GM23248 (cell line): ENCODE measurements around the gene VAV2. TPM values are rescaled to one million over a fixed set of nuclear protein-coding genes. Genes with fewer than 3 reads are reported as not detected.

Source experiments
- DNase-seq: peaks from one replicate; pipeline ENCODE4 v3.0.0-alpha.2; 2015
- H2AFZ ChIP-seq: fragments of 200-600 bp; sonication (generic); 2 replicates; pipeline ENCODE4 v1.6.1; 2016; ENCODE audit warnings: antibody characterized with exemption
- H3F3A ChIP-seq: fragments of 200-600 bp; sonication (generic); 2 replicates; pipeline ENCODE4 v1.6.1; 2016; ENCODE audit warnings: mild to moderate bottlenecking, antibody characterized with exemption, mixed run types; ENCODE audit not compliant: insufficient read depth
- H3K27ac ChIP-seq: fragments of 200-600 bp; sonication (generic); 2 replicates; pipeline ENCODE4 v1.5.1; 2016; ENCODE audit warnings: mild to moderate bottlenecking
- H3K27me3 ChIP-seq: fragments of 200-600 bp; sonication (generic); replicated peaks from 2 replicates; pipeline ENCODE4 v1.6.1; 2016; ENCODE audit warnings: mild to moderate bottlenecking; ENCODE audit not compliant: insufficient read depth
- H3K36me3 ChIP-seq: fragments of 200-600 bp; sonication (generic); 2 replicates; pipeline ENCODE4 v1.6.1; 2016; ENCODE audit warnings: low read depth, mild to moderate bottlenecking
- H3K4me1 ChIP-seq: fragments of 200-600 bp; sonication (generic); 2 replicates; pipeline ENCODE4 v1.6.1; 2016; ENCODE audit warnings: mild to moderate bottlenecking; ENCODE audit not compliant: insufficient read depth
- H3K4me2 ChIP-seq: fragments of 200-600 bp; sonication (generic); one replicate; pipeline ENCODE4 v1.6.1; 2016; ENCODE audit warnings: mild to moderate bottlenecking; ENCODE audit not compliant: unreplicated experiment
- H3K4me3 ChIP-seq: fragments of 200-600 bp; sonication (generic); 2 replicates; pipeline ENCODE4 v1.5.1; 2016; ENCODE audit warnings: mild to moderate bottlenecking
- H3K79me2 ChIP-seq: fragments of 200-600 bp; sonication (generic); 2 replicates; pipeline ENCODE4 v1.6.1; 2016; ENCODE audit warnings: mild to moderate bottlenecking; ENCODE audit not compliant: insufficient read depth
- H3K9ac ChIP-seq: fragments of 200-600 bp; sonication (generic); 2 replicates; pipeline ENCODE4 v1.6.1; 2016; ENCODE audit warnings: mild to moderate bottlenecking
- H3K9me2 ChIP-seq: fragments of 200-600 bp; sonication (generic); 2 replicates; pipeline ENCODE4 v1.6.1; 2016; ENCODE audit warnings: mixed run types, mild to moderate bottlenecking, moderate library complexity; ENCODE audit not compliant: insufficient read depth
- H3K9me3 ChIP-seq: fragments of 200-600 bp; sonication (generic); one replicate; pipeline ENCODE4 v1.6.1; 2017; ENCODE audit warnings: low read depth
- H4K20me1 ChIP-seq: fragments of 200-600 bp; sonication (generic); 2 replicates; pipeline ENCODE4 v1.6.0; 2016; ENCODE audit not compliant: insufficient read depth
- EZH2 ChIP-seq: fragments of 200-600 bp; sonication (generic); IDR thresholded peaks from 2 replicates; pipeline ENCODE4 v1.6.1; 2018; ENCODE audit warnings: antibody characterized with exemption, mild to moderate bottlenecking; ENCODE audit not compliant: insufficient read depth, poor library complexity, severe bottlenecking
- EZH2phosphoT487 ChIP-seq: fragments of 200-600 bp; sonication (generic); IDR thresholded peaks from 2 replicates; pipeline ENCODE4 v1.6.1; 2018; ENCODE audit warnings: antibody characterized with exemption, moderate library complexity, mild to moderate bottlenecking, low read depth; ENCODE audit not compliant: insufficient read depth
- WGBS, 2 experiments: methylation state at CpG; one replicate each; pipeline ENCODE4 v1.1.6; 2015 to 2017; ENCODE audit warnings: low lambda C conversion rate in 2 of 2, low coverage in 1 of 2; ENCODE audit errors: missing lambda C conversion rate in 2 of 2; 5-methylcytosine and 5-hydroxymethylcytosine counted together
- in situ Hi-C: fragments of 300-500 bp; cut with MboI; formaldehyde crosslinking; loops from 2 replicates; pipeline ENCODE4 v1.15.0; 2020
- polyA plus RNA-seq: library from polyadenylated mRNA; unstranded; fragments of >200 nt; fragmentation: Nextera tagmentation; extraction: Ambion mirVana; gene quantifications from 2 replicates; pipeline ENCODE4 v1.2.1, GENCODE V29; 2016
- total RNA-seq: library from RNA; depleted of rRNA; stranded (reverse); fragments of >200 nt; shearing (Covaris generic); gene quantifications from 2 replicates; pipeline ENCODE4 v1.2.3, GENCODE V29; 2014

Gene VAV2
- total and polyA plus RNA-seq, 2 experiments from 2014 or later = 6.7 to 9.0 TPM

DNA sequence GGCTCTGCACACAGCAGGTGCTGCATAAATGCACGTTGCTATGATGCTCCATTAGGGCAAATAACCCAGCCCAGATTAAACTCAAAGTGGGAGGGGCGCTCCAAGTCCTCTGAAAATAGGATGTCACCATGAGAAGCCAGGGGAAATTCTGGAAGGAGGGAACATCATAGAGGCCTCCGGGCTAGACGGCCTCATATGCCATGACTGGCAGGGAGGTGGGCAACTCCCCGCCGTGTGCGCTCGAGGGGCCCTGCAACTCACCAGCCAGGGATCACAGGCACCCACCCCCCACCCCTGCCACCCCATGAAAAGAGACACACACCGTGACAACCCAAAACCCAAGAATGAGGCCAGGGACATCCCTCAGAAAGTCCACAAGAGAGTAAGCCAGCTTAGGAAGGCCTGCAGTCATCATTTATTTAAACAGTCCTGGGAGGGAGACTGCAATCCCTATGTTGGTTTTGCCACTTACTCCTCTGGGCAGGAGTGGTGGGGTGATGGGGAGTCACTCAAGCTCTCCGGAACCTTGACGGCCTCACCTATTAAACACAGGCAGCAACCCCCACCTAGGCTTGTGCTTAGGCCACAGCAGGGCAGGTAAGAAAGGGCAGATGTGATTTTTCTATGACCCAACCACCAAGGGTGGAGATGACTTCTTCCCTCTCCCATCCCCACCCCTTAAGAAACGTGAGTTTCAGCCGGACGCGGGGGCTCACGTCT lies 4.0 kb downstream of the VAV2 start:
- in situ Hi-C loops = no loop called here
- Histone ChIP-seq H3F3A (no peaks in the 10 kb centered on the region), H3K4me2 (no peak overlapping the region), H3K36me3 (no peaks in the 10 kb centered on the region), H3K27me3 (no peaks in the 10 kb centered on the region), H3K27ac (no peak overlapping the region), H3K9me3 (no peaks in the 10 kb centered on the region), H2AFZ (no peak overlapping the region), H3K9ac (no peak overlapping the region), H3K79me2 (peaks cover 76% of the 10 kb centered on the region), H3K9me2 (no peaks in the 10 kb centered on the region), H4K20me1 (no peaks in the 10 kb centered on the region; the same call in 1 of the 2 replicates), H3K4me1 (no peaks in the 10 kb centered on the region), H3K4me3 (no peak overlapping the region)
- no peak for DNase-seq
- 90% methylated on average over 16 of the region's 16 CpGs for WGBS, 2 experiments
- TF ChIP-seq EZH2phosphoT487 (no peak), EZH2 (no peak)

DNA sequence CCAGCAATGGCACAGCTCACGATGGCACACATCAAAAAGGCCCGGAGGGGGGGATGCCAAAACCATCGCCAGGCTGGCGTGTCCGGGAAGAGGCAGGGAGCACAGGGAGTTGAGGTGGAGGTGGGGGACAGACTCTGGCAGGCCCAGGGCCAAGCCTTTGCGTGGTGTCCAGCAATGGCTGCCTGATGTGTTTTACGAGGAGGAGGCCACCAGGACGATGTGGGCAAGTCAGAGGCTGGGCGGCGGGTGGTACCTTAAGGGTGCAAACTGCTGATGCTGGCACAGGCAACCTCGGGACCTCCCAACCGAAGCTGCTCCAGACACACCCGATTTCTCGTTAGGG lies 4.7 kb downstream of the VAV2 start:
- TF ChIP-seq EZH2 (no peak), EZH2phosphoT487 (no peak)
- Histone ChIP-seq H2AFZ (no peak overlapping the region), H3K9me2 (no peaks in the 10 kb centered on the region), H3K4me3 (no peak overlapping the region), H3K9me3 (no peaks in the 10 kb centered on the region), H3F3A (no peaks in the 10 kb centered on the region), H3K27me3 (no peaks in the 10 kb centered on the region), H3K4me1 (no peaks in the 10 kb centered on the region), H3K79me2 (peaks cover 83% of the 10 kb centered on the region), H4K20me1 (no peaks in the 10 kb centered on the region; the same call in 1 of the 2 replicates), H3K4me2 (no peak overlapping the region), H3K36me3 (no peaks in the 10 kb centered on the region), H3K27ac (no peak overlapping the region), H3K9ac (no peak overlapping the region)
- in situ Hi-C loops = no loop called here
- DNase-seq = no peak
- WGBS, 2 experiments = 95% methylated on average over 13 to 14 of the region's 14 CpGs

DNA sequence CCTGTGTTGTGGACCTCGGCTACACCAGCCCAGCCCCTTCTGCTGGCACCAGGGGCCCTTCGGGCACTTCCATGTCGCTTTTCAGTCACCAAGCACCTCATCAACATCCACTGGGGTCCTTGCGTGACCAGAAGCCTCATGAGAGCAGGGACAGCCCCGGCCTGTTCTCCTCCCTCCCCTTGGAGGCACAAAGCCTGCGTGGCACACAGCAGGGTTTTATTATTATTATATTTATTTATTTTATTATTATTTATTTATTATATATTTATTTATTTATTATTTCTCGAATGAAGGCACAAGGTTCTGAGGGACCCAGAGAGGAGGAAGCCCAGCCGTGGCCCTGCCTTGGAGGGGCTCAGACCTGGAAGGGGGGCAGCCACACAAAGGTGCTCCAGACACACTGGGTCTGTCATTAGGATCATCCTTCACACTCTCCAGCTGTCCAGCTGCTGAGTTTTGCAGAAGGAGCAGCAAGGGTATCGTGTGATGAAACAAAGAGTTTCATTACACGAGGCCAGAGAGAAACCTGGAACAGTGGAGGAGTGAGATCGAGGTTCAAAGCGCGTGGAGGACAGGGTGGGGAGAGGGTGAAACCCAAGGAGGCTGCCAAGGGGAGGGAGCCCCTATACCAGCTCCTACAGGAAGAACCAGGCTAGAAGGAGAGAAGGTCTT lies 5.2 kb downstream of the VAV2 start:
- Histone ChIP-seq H3K9me2 (no peaks in the 10 kb centered on the region), H3K36me3 (no peaks in the 10 kb centered on the region), H3K27me3 (no peaks in the 10 kb centered on the region), H2AFZ (no peak overlapping the region), H3K9ac (no peak overlapping the region), H3K4me3 (no peak overlapping the region), H3F3A (no peaks in the 10 kb centered on the region), H3K79me2 (peaks cover 88% of the 10 kb centered on the region), H3K4me2 (no peak overlapping the region), H3K9me3 (no peaks in the 10 kb centered on the region), H4K20me1 (no peaks in the 10 kb centered on the region; the same call in 1 of the 2 replicates), H3K4me1 (no peaks in the 10 kb centered on the region), H3K27ac (no peak overlapping the region)
- TF ChIP-seq EZH2phosphoT487 (no peak), EZH2 (no peak)
- in situ Hi-C loops = no loop called here
- 89 to 90% methylated on average over 13 of the region's 13 CpGs for WGBS, 2 experiments
- DNase-seq = no peak

DNA sequence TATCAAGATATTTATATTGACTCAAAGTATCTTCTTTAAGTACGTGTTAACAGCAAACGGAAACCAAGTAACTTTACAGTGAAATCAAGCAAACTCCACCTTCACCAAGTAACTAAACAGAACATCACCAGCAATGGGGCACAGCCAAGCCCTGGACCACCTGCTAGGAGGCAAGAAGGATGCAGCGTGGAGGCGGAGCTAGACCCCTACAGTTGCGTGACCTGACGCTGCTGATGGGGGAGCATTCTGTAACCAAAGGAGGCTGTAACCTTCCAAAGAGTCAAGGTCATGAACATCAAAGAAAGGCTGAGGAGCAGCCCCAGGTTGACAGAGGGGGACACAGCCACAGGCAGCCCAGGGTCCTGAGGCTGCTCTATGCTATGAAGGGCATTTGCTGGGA lies 6.1 kb downstream of the VAV2 start:
- H3K27ac ChIP-seq = no peak overlapping the region
- 79 to 81% methylated on average over 6 of the region's 6 CpGs for WGBS, 2 experiments
- H4K20me1 ChIP-seq = no peaks in the 10 kb centered on the region; the same call in 1 of the 2 replicates
- in situ Hi-C loops = no loop called here
- H3K4me1 ChIP-seq = no peaks in the 10 kb centered on the region
- H3K36me3 ChIP-seq = no peaks in the 10 kb centered on the region
- no peak overlapping the region for H2AFZ ChIP-seq
- no peaks in the 10 kb centered on the region for H3K9me2 ChIP-seq
- no peaks in the 10 kb centered on the region for H3K9me3 ChIP-seq
- no peaks in the 10 kb centered on the region for H3K27me3 ChIP-seq
- no peak overlapping the region for H3K4me2 ChIP-seq
- no peaks in the 10 kb centered on the region for H3F3A ChIP-seq
- H3K4me3 ChIP-seq = no peak overlapping the region
- no peak for TF ChIP-seq EZH2
- no peak for TF ChIP-seq EZH2phosphoT487
- no peak overlapping the region for H3K9ac ChIP-seq
- DNase-seq = no peak
- peaks cover 96% of the 10 kb centered on the region for H3K79me2 ChIP-seq
